ENCODE results near the gene GAB2.

The GAB2 gene

DNA sequence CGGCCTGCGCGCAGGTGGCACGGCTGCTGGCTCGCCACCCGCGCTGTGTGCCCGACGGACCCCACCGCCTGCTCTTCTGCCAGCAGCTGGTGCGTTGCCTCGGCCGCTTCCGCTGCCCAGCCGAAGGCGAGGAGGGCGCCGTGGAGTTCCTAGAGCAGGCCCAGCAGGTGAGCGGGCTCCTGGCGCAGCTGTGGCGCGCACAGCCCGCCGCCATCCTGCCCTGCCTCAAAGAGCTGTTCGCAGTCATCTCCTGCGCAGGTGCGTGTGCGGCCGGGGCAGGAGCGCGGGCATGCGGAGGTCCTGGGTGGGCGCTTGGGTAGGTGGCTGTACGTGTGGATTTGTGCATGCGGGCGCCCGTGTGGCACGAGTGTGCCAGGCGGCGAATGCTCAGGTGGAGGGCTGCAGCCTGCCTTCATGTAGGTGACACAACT lies 220.9 kb downstream of the GAB2 start:
- DNase-seq: no peak
- no peak for TF ChIP-seq EZH2 (IDR thresholded peaks at IDR 0.05; ENCODE audit: borderline replicate concordance, low read depth, low read length, severe bottlenecking)
- TF ChIP-seq, protein P1, sequence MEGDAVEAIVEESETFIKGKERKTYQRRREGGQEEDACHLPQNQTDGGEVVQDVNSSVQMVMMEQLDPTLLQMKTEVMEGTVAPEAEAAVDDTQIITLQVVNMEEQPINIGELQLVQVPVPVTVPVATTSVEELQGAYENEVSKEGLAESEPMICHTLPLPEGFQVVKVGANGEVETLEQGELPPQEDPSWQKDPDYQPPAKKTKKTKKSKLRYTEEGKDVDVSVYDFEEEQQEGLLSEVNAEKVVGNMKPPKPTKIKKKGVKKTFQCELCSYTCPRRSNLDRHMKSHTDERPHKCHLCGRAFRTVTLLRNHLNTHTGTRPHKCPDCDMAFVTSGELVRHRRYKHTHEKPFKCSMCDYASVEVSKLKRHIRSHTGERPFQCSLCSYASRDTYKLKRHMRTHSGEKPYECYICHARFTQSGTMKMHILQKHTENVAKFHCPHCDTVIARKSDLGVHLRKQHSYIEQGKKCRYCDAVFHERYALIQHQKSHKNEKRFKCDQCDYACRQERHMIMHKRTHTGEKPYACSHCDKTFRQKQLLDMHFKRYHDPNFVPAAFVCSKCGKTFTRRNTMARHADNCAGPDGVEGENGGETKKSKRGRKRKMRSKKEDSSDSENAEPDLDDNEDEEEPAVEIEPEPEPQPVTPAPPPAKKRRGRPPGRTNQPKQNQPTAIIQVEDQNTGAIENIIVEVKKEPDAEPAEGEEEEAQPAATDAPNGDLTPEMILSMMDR (IDR thresholded peaks at IDR 0.05; ENCODE audit: borderline replicate concordance, extremely low read depth, low read length, poor library complexity, severe bottlenecking): no peak

DNA sequence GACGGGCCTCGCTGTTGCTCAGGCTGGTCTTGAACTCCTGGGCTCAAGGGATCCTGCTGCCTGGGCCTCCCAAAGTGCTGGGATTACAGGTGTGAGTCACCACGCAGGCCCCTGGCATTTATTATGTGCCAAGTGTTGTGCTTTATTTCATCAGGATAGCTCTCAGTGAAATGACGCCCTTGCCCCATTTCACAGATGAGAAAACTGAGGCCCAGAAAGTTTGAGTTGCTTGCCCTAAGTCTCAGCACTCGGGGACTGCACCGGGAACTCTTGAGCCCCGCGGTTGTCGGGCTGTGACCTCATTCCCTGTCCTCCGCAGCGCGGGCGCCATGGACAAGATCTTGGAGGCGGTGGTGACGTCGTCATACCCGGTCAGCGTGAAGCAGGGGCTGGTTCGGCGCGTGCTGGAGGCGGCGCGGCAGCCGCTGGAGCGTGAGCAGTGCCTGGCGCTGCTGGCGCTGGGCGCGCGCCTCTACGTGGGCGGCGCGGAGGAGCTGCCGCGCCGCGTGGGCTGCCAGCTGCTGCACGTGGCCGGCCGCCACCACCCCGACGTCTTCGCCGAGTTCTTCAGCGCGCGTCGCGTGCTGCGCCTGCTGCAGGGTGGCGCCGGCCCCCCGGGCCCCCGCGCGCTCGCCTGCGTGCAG lies 221.6 kb downstream of the GAB2 start:
- Histone ChIP-seq H4K20me1 (ENCODE audit: insufficient read depth, low read length) (0 out of 2 replicates have a peak, but pooled peaks cover 4% of the 10 kb centered on the region), H3K4me1 (ENCODE audit: insufficient read depth, low read length) (peaks cover 25% of the 10 kb centered on the region), H2AFZ (ENCODE audit: low read depth, low read length) (no peak overlapping the region), H3K27ac (ENCODE audit: low read length) (no peak overlapping the region), H3K27me3 (ENCODE audit: insufficient read depth, low read length, poor library complexity) (no peaks in the 10 kb centered on the region), H3K4me3 (ENCODE audit: low read depth in 1 of 2, low read length in 2 of 2) (no peak overlapping the region), H3K79me2 (ENCODE audit: insufficient read depth, low read length) (peaks cover 35% of the 10 kb centered on the region), H3K9me3 (ENCODE audit: insufficient read depth, low read length, severe bottlenecking) (no peaks in the 10 kb centered on the region), H3K4me2 (ENCODE audit: insufficient read depth, low read length) (no peak overlapping the region), H3K36me3 (ENCODE audit: insufficient read depth, low read length) (peaks cover 45% of the 10 kb centered on the region), H3K9ac (ENCODE audit: low read depth, low read length) (no peak overlapping the region)
- TF ChIP-seq, protein P1 (IDR thresholded peaks at IDR 0.05; ENCODE audit: borderline replicate concordance, extremely low read depth, low read length, poor library complexity, severe bottlenecking): no peak
- DNase-seq (no peak), ATAC-seq (ENCODE audit: insufficient read depth, low read depth) (no peak)

More for the DNA sequence above, 220.9 kb downstream of the GAB2 start:
- H3K9ac ChIP-seq (ENCODE audit: low read depth, low read length): no peak overlapping the region
- H3K79me2 ChIP-seq (ENCODE audit: insufficient read depth, low read length): peaks cover 30% of the 10 kb centered on the region
- H3K9me3 ChIP-seq (ENCODE audit: insufficient read depth, low read length, severe bottlenecking): no peaks in the 10 kb centered on the region
- H4K20me1 ChIP-seq (ENCODE audit: insufficient read depth, low read length): 0 out of 2 replicates have a peak, but pooled peaks cover 4% of the 10 kb centered on the region
- peaks cover 26% of the 10 kb centered on the region for H3K4me1 ChIP-seq (ENCODE audit: insufficient read depth, low read length)
- H3K27me3 ChIP-seq (ENCODE audit: insufficient read depth, low read length, poor library complexity): no peaks in the 10 kb centered on the region
- no peak overlapping the region for H2AFZ ChIP-seq (ENCODE audit: low read depth, low read length)
- no peak overlapping the region for H3K4me3 ChIP-seq (ENCODE audit: low read depth in 1 of 2, low read length in 2 of 2)
- ATAC-seq (ENCODE audit: insufficient read depth, low read depth): no peak
- no peak overlapping the region for H3K27ac ChIP-seq (ENCODE audit: low read length)
- H3K4me2 ChIP-seq (ENCODE audit: insufficient read depth, low read length): no peak overlapping the region
- peaks cover 48% of the 10 kb centered on the region for H3K36me3 ChIP-seq (ENCODE audit: insufficient read depth, low read length)

DNA sequence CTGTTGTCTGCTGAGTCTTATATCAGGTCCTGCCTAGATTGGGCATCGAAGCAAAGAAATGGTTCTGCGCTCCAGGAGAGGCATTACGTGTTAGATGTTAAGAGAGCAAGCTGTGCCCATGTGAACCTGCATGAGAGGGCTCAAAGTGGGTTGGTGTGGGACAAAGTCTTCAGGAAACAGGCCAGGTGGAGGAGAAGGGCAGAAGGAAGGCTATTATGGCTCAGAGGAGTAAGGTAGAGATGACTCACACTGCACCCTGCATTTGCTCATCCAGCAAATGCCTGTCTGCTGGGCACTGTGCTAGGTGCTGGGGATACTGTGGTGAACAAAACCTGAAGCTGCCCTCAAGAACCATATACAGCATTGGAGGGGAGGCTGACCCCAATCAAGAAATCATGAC lies 223.1 kb downstream of the GAB2 start:
- Histone ChIP-seq H3K4me1 (ENCODE audit: insufficient read depth, low read length) (peaks cover 31% of the 10 kb centered on the region), H4K20me1 (ENCODE audit: insufficient read depth, low read length) (0 out of 2 replicates have a peak, but pooled peaks cover 4% of the 10 kb centered on the region), H2AFZ (ENCODE audit: low read depth, low read length) (no peak overlapping the region), H3K4me3 (ENCODE audit: low read depth in 1 of 2, low read length in 2 of 2) (no peak overlapping the region), H3K9me3 (ENCODE audit: insufficient read depth, low read length, severe bottlenecking) (no peaks in the 10 kb centered on the region), H3K36me3 (ENCODE audit: insufficient read depth, low read length) (peaks cover 30% of the 10 kb centered on the region), H3K27me3 (ENCODE audit: insufficient read depth, low read length, poor library complexity) (no peaks in the 10 kb centered on the region), H3K9ac (ENCODE audit: low read depth, low read length) (peak overlapping the region; percentile 3; the same call in 1 of the 2 replicates), H3K27ac (ENCODE audit: low read length) (peak overlapping the region; percentile 45), H3K4me2 (ENCODE audit: insufficient read depth, low read length) (no peak overlapping the region), H3K79me2 (ENCODE audit: insufficient read depth, low read length) (peaks cover 51% of the 10 kb centered on the region)
- DNase-seq: no peak
- no peak for ATAC-seq (ENCODE audit: insufficient read depth, low read depth)
- no peak for TF ChIP-seq EZH2 (IDR thresholded peaks at IDR 0.05; ENCODE audit: borderline replicate concordance, low read depth, low read length, severe bottlenecking)
- TF ChIP-seq, protein P1 (IDR thresholded peaks at IDR 0.05; ENCODE audit: borderline replicate concordance, extremely low read depth, low read length, poor library complexity, severe bottlenecking): no peak

Data from DND-41 (cell line).